Measurements from ENCODE around the gene EIF2D.

DNA sequence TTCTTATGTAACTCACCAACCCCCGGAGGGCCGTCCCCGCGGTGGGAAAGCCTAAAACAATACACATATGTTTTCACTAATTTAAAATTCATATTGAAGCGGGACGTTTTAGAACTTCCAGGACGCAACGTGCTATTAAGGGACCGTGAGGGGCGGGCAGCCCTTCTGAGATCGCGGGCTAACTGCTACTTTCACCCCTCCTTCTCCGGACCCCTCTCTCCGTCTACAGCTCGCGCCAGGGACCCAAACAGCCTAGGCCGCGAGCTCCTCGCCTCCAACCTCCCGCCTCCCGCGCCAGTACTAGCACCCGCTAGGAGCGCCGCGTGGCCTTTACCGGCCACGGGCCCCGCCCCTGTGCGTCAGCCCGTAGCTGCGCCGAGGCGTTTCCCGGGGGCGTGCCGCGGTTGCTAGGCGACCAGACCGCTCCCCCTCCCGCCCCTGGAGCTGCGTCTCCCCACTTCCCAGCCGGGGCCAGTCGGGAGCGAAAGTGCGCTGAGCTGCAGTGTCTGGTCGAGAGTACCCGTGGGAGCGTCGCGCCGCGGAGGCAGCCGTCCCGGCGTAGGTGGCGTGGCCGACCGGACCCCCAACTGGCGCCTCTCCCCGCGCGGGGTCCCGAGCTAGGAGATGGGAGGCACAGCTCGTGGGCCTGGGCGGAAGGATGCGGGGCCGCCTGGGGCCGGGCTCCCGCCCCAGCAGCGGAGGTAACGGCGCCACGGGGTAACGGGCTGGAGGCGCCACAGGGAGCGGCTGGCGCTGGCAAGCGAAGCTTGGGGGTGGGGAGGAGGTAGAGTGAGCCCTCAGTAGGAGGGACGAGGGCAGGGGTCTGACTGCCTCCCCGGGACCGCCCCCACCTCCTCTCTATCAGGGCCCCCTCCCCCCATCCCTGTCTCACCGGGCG is 23.1 kb upstream of the EIF2D start, which contains the start of gene DYRK3:
- TF ChIP-seq POLR2A (IDR thresholded peaks at IDR 0.05; ENCODE audit: low read depth) (peak; percentile 79), CTCF (IDR thresholded peaks at IDR 0.05) (peak in 2 of 3 experiments; percentile 24 to 25)
